Suprapubic skin (tissue), 4 donors: ENCODE data around the gene SLC5A9.
A peak's percentile ranks its signal among the peaks of the same experiment; 100 is the strongest.

ENCODE experiments used
- POLR2A ChIP-seq, 2 donors: fragments of 450-650 bp; IDR thresholded peaks; one replicate each; pipeline ENCODE4 v1.6.1; 2017; ENCODE audit warnings: antibody characterized with exemption in 2 of 2, mild to moderate bottlenecking in 2 of 2, moderate library complexity in 2 of 2
- POLR2AphosphoS5 ChIP-seq, 3 donors: sonication (generic); formaldehyde crosslinking; IDR thresholded peaks; one replicate each; pipeline ENCODE4 v1.6.1; 2017; ENCODE audit warnings: antibody characterized with exemption in 3 of 3
- TF ChIP-seq, protein P1 (sequence below), 2 donors: fragments of 200-600 bp in 1 of 2; fragments of 450-650 bp in 1 of 2; sonication (generic) in 1 of 2; IDR thresholded peaks; one replicate each; pipeline ENCODE4 v1.5.1; 2016 to 2019; ENCODE audit warnings: antibody characterized with exemption in 2 of 2, mild to moderate bottlenecking in 1 of 2, moderate library complexity in 1 of 2

DNA sequence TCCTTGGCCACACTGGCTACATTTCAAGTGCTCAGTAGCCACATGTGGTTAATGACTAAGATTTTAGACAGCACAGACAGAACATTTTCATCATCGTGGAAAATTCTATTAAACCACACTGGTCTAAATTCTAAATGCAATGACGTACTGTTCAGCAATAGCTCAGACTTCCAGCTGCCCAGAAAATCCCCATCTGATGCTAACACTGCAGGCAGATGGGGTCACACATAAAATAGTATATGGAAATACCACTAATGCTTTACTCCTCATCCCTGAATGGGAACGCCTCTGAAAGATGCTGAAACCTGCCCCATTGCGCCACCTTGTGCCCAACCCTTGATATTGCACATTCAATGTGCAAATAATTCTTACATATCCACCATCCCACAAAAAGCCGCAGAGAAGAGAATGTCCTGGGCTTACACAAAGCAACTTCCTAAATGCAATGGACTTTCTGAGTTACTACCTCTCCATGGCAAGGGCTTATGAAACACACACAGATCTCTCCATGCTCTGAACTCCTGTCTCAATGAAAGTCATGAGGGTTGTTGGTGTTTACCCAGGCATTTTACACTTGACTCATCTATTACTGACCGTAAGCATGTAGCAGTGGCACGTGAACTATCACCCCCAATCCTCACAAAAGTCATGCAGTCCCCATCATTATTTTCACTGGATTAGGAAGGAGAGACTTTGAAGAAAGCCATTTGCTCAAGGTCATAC is 20.3 kb upstream of the SLC5A9 start:
- TF ChIP-seq POLR2A (IDR thresholded peaks at IDR 0.05) (no peak), POLR2AphosphoS5 (IDR thresholded peaks at IDR 0.05) (no peak)
- TF ChIP-seq, protein P1, sequence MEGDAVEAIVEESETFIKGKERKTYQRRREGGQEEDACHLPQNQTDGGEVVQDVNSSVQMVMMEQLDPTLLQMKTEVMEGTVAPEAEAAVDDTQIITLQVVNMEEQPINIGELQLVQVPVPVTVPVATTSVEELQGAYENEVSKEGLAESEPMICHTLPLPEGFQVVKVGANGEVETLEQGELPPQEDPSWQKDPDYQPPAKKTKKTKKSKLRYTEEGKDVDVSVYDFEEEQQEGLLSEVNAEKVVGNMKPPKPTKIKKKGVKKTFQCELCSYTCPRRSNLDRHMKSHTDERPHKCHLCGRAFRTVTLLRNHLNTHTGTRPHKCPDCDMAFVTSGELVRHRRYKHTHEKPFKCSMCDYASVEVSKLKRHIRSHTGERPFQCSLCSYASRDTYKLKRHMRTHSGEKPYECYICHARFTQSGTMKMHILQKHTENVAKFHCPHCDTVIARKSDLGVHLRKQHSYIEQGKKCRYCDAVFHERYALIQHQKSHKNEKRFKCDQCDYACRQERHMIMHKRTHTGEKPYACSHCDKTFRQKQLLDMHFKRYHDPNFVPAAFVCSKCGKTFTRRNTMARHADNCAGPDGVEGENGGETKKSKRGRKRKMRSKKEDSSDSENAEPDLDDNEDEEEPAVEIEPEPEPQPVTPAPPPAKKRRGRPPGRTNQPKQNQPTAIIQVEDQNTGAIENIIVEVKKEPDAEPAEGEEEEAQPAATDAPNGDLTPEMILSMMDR (IDR thresholded peaks at IDR 0.05): peak; percentile 80 to 86
